HG03060 (cell line): ENCODE measurements around the gene MYOM3.

Source experiments
- ATAC-seq: cut with Tn5 transposase; IDR thresholded peaks from one replicate; pipeline ENCODE4 v1.9.1; 2021; ENCODE audit warnings: low read depth, moderate number of reproducible peaks; ENCODE audit not compliant: unreplicated experiment

Gene MYOM3

DNA sequence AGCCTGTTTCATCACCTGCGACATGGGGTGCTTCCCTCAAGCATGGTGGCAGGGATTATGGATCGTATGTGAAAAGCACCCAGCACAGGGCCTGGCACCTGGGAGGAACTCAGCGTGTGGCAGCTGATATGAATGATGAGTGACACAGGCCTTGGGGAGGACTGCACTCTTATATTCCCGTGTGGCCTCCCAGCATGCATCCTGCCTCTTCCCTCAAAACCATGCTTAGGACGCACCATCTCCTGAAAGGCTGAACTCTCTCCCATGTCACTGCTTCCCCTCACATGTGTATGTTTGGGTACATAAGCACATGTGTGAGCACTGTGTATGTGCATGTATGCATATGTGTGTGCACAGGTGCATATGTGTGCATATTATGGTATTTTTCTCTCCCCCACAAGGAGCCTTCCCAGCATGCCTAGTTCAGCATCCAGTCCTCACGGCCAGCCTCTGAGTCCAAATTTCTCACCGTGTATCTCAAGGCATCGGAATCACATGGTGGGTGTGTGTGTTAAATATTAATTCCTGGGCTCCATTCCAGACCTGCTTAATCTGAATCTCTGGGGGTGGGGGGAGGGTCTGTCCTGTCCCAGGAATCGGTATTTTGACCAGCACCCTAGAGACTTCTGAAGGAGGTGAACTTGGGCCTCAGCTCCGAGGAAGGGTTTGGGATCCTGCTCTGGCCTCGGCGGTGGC, 12.8 kb downstream of the MYOM3 start:
- ATAC-seq = no peak

DNA sequence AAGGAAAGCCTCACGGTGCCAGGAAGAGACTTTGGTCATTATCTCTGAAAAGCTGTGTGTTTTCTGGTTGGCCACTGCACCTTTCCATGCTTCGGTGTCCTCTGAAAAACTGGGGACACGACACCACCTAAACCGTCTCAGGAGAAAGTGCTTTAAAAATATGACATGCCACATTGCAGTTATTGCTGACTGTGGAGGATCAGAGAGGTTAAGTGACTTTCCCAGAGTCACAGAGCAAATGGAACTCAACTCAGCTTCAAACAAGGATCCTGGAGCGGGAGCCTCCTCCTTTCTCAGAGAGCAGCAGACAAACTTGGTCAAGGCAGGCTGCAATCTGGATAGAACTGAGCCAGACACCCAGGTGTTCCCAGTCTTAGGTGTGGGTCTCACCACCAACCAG, 13.8 kb downstream of the MYOM3 start:
- no peak for ATAC-seq

- ATAC-seq = no peak
These were observed 14.3 kb downstream of the MYOM3 start for GRCh38 chr1:24097663-24098062.

DNA sequence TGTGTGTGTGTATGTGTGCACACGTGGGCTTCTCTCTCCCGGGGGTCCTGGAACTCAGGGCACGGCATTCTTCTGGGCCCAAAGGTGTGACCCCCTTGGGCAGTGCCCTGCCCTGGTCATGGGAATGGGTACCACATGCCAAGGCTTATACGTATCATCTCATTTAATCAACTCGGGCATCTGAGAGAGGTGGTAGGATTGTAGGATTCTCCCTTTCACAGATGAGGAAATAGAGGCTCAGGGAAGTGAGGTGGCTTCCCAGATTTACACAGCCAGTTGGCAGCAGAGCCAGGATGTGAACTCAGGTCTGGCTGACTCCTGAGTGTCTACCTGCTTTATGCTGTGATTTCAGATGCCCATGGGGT, 15.2 kb downstream of the MYOM3 start:
- ATAC-seq = no peak

- no peak for ATAC-seq
These were observed 15.8 kb downstream of the MYOM3 start for GRCh38 chr1:24096009-24096738.

- ATAC-seq = no peak
These were observed 16.6 kb downstream of the MYOM3 start for GRCh38 chr1:24095140-24095859.

GRCh38 chr1:24094554-24094953, 17.4 kb downstream of the MYOM3 start:
- no peak for ATAC-seq

GRCh38 chr1:24093732-24094131, 18.2 kb downstream of the MYOM3 start:
- ATAC-seq = no peak

DNA sequence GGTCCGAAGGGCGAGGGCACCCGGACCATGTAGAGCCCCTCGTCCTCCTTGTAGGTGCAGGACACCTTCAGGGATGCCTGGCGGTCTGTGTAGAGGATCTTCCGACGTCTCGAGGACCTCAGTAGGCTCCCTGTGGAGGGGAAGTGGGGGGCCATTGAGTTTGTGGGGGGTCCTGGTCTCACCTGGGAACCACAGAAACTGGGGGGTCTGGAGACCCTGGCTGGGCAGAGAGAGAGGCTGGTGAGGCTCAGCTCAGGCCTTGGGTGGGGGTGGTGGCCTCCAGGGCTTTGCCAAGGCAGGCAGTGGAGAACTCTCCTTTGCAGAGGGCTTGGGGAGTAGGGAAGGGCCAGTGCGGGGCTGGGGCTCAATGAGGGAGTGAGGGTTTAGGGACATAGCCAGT, 19.0 kb downstream of the MYOM3 start:
- ATAC-seq = no peak

DNA sequence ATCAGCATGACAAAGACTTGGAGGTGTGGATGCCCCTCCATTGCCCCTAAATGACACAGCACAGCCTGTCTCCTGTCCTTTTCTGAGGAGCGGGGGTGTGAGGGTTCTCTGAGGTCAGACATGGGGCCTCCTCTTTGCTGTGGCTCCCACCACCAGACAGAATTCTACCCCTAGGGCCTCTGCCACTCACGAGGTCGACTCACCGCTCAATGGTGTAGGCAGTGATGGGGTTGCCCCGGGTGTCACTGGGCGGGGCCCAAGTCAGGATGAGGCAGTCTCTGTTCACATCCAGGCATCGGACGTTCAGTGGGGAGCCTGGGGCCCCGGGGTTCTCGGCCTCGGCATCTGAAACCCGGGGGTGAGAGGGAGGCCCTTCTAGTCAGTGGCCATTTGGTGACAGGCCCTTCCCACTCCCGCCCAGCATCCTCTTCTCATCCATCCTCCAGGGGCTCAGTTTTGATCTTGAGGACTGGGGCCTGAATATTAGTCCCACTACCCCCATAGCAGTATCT, 19.9 kb downstream of the MYOM3 start:
- ATAC-seq = no peak

- ATAC-seq = no peak
These were observed 21.2 kb downstream of the MYOM3 start for GRCh38 chr1:24090736-24091135.

DNA sequence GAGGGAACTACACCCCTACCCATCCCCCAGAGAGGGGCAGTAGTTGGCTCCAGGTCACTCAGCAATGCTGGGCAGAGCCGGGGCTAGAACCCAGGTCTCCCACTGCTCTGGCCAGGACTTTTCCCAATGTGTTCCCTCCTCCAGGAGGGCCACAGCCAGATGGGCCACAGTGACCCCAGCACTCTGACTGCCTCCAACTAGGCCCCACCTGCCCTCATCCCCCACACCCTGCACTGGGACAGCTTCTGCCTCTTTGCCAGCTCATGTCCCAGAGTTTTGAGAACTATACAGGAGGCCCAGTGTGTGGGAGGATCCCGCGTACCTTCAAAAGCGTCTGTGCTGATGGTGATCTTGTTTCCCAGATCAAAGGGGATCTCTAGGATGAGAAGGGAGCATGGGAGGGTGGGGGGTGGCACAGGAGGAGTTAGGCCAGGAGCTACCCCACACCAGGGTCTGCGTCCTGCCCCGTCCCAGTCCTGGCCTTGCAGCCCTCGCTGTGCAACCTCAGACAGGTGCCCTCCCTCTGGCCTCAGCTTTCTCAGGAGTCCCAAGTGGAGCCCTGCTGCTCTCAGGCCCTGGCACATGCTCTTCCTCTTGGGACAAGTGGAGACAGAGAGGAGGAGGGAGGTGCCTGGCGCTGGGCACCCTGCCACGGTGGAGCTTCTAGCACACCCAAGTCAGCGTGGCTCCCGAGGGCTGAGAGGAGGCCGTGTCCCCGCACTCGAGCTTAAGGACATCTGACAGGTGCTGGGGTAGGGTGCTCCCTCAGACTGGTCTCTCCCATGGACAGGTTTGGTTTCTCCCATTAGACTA, 22.0 kb downstream of the MYOM3 start:
- ATAC-seq = no peak

- no peak for ATAC-seq
These were observed 22.8 kb downstream of the MYOM3 start for GRCh38 chr1:24089027-24089742.

DNA sequence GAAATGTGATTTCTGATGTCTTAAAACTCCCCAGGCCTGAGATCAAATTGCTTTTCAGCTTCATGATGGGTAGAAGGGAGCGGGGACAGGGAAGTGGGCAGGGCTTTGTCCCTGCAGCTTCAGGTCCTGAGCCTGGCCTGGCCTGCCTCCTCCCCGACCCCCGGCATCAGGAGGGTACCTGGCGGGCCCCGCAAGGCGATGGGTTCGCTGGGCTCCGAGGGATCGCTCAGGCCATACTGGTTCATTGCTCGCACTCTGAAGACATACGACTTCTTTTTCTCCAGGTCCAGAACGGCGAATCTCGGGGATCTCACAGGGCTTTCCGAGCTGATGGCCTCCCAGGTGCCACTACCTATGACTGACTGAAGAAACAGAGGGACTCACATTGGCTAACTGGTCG, 25.5 kb downstream of the MYOM3 start:
- no peak for ATAC-seq

GRCh38 chr1:24085546-24085945, 26.4 kb downstream of the MYOM3 start:
- ATAC-seq = no peak

DNA sequence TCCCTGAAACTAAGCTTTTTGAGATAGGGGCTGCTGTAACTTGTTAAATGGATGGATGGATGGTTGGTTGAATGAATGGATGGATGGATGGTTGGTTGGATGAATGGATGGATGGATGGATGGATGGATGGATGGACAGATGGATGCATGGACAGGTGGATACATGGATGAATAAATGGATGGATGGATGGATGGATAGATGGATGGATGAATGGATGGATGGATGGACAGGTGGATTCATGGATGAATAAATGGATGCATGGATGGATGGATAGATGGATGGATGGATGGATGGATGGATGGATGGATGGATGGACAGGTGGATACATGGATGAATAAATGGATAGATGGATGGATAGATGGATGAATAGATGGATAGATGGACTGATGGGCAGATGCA, 26.9 kb downstream of the MYOM3 start:
- ATAC-seq = no peak

- no peak for ATAC-seq
These were observed 27.9 kb downstream of the MYOM3 start for GRCh38 chr1:24084050-24084449.

GRCh38 chr1:24082372-24082771, 29.6 kb downstream of the MYOM3 start:
- ATAC-seq = no peak

- ATAC-seq = no peak
These were observed 30.7 kb downstream of the MYOM3 start for GRCh38 chr1:24081190-24081589.

GRCh38 chr1:24080131-24080530, 31.8 kb downstream of the MYOM3 start:
- ATAC-seq = no peak
